Stimulated activated CD4-positive, alpha-beta T cell treated with anti-CD3 and anti-CD28 coated beads, Interleukin-1b, Interleukin-23, amount 100 ng/mL, for 24 hours (primary cell): ENCODE data around the gene PRRC2C.
"Not testable (repeated sequence)": the region's sequence is repeated elsewhere in the genome, so short reads cannot be mapped to it uniquely, and the experiment has no call there.

Experiments
- DNase-seq, 4 experiments: peaks; one replicate each; pipeline ENCODE4 v3.0.0-alpha.2; 2020; ENCODE audit warnings: low read depth in 4 of 4, low spot score in 1 of 4

Gene PRRC2C

GRCh38 chr1:171485375-171486047 is at the start of gene PRRC2C:
Gene PRRC2C, plus strand, starts transcription at chr1:171485530. Its CDS starts 26,559 bp downstream, at chr1:171512089.
- peak; percentile 73 to 89 (median 83) for DNase-seq

- no peak for DNase-seq
Observed at GRCh38 chr1:171438441-171438840, 46.9 kb upstream of the PRRC2C start.

DNA sequence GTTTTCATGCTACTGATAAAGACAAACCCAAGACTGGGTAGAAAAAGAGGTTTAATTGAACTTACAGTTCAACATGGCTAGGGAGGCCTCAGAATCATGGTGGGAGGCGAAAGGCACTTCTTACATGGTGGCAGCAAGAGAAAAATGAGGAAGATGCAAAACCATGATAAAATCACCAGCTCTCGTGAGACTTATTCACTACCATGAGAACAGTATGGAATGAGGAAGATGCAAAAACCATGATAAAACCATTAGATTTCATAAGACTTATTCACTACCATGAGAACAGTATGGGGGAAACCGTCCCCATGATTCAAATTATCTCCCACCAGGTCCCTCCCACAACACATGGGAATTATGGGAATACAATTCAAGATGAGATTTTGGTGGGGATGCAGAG is 45.1 kb upstream of the PRRC2C start:
- DNase-seq, result not testable (repeated sequence)

DNA sequence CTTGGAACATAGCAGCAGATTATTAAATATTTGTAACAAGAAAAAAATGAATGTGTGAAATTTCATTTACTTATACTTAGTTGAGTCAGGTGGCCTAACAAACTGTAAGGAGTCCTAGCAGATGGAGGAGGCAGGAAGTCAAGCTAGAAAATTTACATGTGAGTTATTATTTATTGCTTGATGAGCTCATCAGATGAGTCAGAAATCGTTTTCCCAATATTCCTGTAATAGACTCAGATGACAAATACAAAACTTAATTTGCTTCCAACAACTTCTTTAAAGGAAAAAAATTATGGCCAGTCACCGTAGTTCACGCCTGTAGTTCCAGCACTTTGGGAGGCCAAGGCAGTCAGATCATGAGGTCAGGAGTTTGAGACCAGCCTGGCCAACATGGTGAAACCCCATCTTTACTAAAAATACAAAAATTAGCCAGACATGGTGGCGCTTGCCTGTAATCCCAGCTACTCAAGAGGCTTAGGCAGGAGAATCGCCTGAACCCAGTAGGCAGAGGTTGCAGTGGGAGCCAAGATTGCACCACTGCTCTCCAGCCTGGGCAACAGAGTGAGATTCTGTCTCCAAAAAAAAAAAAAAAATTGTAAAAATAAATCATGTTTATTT is 43.9 kb upstream of the PRRC2C start:
- not testable (repeated sequence) for DNase-seq

GRCh38 chr1:171446386-171446785 is 38.9 kb upstream of the PRRC2C start:
- DNase-seq, result no peak

DNA sequence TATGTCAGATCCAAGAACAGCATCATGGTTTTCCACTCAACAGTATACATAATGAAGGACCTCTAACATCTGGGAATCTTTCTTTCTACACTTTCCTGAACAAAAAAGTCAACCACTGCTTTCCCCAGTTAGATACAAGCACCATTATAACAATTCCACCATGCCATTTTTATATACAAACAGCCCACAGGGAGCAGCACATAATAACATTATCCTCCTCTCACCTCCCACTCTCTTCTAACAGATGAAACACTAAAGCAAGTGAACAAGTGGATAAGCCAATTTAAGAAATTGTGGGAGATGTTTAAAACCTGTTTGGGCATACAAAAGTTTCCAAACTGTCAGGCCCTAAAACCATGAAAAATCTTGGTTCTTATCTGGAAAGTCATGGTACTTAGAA is 29.4 kb upstream of the PRRC2C start:
- no peak for DNase-seq

GRCh38 chr1:171457412-171457811 is 27.9 kb upstream of the PRRC2C start:
- DNase-seq, result no peak

DNA sequence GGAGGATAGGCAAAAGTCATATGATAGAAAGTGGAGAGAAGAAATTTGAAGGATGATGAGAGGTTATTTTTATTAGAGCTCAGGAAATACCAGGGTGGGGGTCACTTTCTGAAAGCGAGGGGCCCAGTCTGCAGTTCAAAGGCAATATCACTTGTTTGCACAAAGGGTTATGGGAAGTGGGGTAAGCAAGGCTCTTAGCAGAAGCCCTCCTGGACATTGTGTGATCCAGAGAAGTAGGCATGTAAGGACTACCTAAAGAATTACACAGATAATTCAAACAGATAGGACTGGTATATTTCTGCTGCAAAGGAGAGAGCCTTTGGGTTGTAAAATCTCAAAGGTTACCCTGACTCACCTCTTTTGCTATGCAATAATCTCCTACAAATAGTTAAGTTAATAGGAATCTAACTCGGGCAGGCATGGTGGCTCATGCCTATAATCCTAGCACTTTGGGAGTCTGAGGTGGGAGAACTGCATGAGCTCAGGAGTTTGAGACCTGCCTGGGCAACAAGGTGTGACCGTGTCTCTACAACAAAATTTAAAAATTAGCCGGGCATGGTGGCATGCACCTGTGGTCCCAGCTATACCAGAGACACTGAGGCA is 25.2 kb upstream of the PRRC2C start:
- no peak for DNase-seq

DNA sequence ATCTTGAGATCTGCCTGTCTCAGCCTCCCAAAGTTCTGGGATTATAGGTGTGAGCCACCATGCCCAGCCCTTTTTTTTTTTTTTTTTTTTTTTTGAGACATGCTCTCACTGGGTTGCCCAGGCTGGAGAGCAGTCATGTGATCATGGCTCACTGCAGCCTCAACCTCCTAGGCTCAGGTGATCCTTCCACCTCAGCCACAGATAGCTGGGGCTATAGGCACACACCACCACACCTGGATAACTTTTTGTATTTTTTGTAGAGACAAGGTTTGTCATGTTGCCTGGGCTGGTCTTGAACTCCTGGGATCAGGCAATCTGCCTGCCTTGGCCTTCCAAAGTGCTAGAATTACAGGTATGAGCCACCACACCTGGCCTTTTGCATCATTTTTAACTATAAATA is 17.7 kb upstream of the PRRC2C start:
- no peak for DNase-seq

- no peak for DNase-seq
Observed at GRCh38 chr1:171468120-171468750, 17.1 kb upstream of the PRRC2C start.

- DNase-seq, result no peak
Observed at GRCh38 chr1:171470726-171471125, 14.6 kb upstream of the PRRC2C start.

- no peak for DNase-seq
Observed at GRCh38 chr1:171472183-171472647, 13.1 kb upstream of the PRRC2C start.

- DNase-seq, result no peak
Observed at GRCh38 chr1:171476829-171477228, 8.5 kb upstream of the PRRC2C start.

DNA sequence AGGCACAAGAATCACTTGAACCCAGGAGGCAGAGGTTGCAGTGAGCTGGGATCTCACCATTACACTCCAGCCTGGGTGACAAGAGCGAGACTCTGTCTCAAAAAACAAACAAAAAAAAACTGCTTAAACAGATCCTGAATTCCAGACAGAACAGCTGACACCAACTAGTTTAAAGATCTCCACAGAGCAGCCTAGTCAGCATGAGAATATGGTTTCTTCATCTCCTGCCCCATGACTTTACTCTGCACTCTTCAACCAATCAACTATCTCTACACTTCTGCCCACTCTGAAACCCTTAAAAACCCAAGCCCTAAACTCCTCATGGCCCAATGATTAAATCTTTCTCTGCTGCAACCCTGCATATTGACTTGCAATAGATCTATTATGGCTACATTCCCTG is 7.5 kb upstream of the PRRC2C start:
- no peak for DNase-seq

- no peak for DNase-seq
Observed at GRCh38 chr1:171480035-171480434, 5.3 kb upstream of the PRRC2C start.

DNA sequence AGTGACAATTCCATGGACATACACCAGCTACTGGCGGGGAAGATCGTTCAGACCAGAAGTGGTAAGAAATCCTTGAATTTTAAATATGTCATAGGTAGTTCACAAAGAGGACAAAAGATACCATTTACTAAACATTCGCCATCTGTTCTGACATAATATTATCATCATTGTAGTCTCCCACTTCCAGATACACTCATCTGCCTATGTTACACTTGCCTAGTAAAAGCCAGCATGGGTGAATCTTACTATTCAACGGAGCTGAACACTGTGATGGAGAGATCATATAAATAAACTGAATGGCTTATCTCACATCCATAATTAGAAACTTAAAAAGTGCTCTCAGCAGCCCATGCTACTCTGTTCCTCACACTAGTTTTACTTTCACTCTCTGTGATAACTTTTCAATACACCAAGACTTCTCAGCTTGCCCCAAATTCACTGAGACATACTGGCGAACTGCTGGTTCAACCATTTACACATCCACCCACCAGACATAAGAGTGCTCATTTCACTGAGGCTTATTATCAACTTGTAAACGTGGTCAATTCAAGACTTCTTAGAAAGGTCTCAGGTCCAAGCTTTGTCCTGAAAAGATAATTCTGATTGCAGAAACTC is 463 bp upstream of the PRRC2C start:
- no peak for DNase-seq

DNA sequence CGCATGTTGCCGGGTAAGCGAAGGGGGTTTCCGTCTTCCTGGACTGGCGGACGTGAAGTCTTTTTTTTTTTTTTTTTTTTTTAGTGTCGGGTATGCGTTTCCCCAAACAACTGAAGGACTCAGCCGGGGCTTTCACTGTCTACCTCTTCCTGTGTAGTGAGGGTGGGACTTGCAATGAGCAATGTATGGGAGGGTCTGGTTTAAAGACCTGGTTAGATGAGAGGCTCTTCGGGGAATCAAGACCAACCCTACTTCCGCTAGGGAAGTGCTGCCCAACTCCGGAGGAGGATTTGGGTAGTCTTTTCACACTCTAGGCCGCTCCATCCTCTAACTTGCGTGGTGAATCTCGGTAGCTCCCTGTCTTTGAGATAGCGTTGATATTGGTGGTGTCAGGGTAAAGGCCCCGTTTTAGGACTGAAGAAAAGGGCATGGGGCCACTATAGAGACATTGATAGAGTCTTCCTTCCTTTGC is 754 bp downstream of the PRRC2C start:
- peak; percentile 19 to 49 (median 38) for DNase-seq

GRCh38 chr1:171487038-171487437 is 1.7 kb downstream of the PRRC2C start:
- DNase-seq, result no peak

DNA sequence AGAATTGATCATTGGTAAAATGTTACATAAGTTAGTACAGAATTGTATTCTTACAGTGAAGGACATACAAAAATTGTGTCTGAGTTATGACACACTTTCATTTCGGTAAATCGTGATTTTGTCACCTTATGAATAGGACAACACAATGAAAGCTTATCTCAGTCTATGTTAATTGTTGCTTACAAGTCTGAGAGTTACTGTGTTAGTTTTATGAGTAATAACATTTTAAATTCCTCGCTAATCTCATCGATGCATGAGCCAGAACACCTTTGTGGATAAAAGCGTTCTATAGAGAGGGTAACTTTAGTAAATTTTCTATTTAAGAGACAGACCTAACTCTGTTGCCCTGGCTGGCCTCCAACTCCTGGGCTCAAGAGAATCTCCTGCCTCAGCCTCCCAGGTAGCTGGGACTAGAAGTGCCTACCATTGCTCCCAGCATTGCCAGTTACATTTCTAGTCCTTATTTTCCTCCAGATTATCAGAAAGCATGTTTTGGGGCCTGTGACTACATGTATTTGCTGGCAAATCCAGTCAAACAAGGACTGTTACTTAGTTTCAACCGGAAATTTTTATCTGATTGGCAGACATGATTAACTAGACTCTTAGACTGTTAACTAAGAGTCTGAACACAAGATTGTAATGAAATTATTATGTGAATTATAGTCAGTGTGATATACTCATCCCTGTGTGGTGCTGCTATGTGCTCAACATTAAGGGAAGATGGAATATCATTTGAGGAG is 3.0 kb downstream of the PRRC2C start:
- no peak for DNase-seq

DNA sequence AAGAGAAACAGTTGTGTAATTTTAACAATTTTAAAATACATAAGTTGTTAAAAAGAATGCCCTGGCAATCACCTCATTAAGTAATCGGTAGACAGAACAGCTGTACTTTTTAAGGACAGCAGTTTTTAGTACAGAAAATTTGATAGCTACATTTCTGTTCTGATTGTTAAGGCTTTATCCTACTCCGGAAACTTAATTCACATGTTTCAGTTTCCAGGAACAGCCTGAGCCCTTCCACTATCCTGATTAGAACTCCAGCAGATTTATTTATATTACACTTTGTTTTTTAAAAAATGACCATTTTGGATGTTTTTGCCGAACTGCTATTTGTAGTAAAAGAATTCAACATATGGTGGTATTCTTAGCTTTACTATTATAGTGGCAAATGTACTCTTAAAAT is 8.7 kb downstream of the PRRC2C start:
- no peak for DNase-seq

DNA sequence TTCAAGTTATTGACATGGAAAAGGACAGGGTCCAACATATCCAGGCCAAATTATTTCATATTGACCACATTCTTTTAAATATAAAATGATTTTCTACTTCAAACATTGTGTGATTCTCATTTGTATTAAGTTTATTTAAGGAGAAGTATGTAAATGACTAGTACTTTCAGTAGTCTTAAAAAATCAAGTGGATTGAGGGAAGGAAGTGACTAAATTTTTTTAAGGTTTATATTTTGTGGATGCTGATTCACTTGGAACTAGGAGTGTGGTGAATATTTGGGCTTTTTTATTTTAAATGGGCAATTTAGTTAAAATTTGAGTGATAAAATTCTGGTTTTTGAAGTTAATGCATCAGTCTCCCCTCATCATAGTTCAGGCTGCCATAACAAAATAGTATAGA is 10.1 kb downstream of the PRRC2C start:
- no peak for DNase-seq
